Cardiac septum (tissue), 1 donor: Measurements from ENCODE around the gene TNS1. TPM values are rescaled to one million over a fixed set of nuclear protein-coding genes. Genes with fewer than 3 reads are reported as not detected.

Experiments used
- DNase-seq: peaks from one replicate; pipeline ENCODE4 v3.0.0-alpha.2; 2020; ENCODE audit warnings: low spot score
- intact Hi-C: fragments of 100-400 bp; cut with DNase I; formaldehyde crosslinking; loops from one replicate; pipeline ENCODE4 v1.14.0; 2022
- total RNA-seq: library from RNA; stranded (reverse); fragmentation: NEBNext Ultra II Directional; extraction: Animal tissue kit (Norgen Biotek cat#: 25700); gene quantifications from one replicate; pipeline ENCODE4 v1.2.1, GENCODE V29; 2021
- donor health status: DM: no; HTN: no; CAD: no.

The TNS1 gene
- total RNA-seq, 1 donor from 2014 or later = 870 TPM

DNA sequence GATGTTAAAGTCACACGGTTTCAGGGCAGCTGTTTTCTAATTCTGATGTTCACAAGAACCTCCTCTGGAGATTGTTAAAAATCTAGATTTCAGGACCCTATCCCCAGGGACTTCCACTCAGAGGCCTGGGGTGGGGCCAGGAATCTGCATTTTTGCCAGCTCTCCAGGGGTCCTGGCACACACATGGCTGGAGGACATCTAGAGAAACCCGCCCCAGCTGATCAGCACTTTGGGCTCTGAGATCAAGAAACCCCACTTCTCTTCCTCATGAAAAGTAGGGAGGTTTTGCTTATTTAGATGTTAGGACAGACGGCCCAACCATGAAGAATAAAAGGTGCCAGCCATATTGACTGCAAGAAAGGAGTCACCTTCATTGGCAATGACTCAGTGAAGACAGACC lies 148.8 kb downstream of the TNS1 start:
- intact Hi-C loops = no loop called here
- no peak for DNase-seq

DNA sequence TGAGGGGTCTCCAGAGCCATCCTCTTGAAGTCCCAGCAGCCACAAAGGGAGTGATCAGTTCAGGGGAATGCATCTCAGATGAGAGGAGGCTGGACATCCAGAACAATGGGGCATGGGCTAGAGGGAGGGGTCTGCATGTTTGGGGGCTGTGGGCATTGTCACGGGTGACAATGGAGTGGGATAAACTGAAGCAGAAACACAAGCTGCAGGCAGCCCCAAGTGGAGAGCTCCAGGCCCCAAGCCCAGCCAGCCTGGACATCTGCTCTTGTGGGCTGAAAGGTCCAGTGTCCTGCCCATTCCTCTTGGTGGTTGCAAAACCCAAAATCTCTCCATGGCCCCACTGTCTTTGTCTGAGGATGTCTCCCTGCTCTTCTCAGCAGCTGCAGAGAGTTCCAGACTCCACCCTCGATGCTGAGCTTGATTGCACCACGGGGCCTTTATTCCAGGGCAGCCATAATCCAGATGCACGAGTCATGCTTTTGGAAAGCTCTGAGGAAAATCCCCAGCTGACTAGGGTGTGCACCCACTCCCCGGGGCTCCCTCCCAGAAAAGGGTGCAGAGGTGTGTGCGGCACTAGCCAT lies 149.4 kb downstream of the TNS1 start:
- DNase-seq = no peak
- intact Hi-C loops = no loop called here

DNA sequence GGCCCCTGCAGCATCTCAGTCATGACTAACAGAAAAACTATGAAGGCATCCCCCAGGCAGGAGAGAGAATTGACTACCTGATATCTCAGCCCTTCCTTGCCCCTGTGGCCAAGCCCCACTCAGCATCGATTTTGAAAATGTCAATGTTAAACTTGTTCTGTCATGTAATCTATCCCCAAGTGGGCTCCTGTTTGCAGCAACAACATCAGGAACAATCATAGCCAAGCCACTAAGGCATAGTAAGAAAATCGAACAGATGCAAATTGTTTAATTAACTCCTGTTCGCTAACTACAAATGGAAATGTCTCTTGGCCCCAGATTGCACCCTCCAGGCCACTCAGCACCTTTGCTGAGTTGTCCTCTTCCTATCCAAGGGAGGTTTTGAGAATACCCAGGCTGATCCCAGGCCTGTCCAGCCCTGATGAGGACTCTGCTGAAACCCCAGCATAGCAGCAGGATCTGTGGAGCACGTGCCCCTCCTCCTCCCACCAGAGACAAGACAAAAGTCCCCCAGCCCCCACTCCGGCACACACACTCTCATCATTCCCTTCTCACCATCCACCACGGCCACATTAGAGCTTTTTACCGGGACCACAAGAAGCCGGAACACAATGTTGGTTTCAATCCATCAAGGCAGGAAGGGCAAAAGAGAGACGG lies 150.1 kb downstream of the TNS1 start:
- intact Hi-C loops = no loop called here
- no peak for DNase-seq

DNA sequence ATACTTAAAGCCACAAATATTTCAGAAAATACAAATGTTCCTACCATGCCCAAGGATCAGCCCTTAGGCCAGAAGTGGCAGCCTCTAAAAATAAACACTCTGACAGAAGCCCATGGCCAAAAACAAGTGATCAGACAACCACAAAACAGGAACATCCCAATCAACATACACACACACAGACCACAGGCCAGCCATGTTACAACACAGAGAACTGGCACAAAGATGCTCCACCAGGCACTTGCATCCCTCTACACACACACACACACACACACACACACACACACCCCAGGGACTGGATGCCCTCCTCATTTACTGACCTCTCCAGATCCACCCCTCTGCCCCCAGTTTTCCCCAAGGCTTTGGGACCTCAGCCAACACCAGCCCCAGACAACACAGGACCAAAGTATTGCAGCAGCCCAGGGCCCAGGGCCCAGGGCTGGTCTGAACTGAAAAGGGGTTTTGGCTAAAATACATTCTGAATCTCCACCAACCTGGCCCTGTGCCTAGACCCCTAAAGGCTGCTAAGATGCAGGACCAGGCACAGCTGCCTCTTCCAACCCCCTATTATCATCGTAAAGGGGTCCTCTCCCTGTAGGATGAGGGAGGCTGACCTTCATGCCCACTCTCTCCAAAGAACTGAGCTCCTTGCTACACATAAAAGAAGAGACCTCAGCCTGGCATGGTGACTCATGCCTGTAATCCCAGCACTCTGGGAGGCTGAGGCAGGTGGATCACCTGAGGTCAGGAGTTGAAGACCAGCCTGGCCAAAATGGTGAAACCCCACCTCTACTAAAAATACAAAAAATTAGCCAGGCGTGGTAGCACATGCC lies 151.4 kb downstream of the TNS1 start:
- DNase-seq = no peak
- intact Hi-C loops = no loop called here

DNA sequence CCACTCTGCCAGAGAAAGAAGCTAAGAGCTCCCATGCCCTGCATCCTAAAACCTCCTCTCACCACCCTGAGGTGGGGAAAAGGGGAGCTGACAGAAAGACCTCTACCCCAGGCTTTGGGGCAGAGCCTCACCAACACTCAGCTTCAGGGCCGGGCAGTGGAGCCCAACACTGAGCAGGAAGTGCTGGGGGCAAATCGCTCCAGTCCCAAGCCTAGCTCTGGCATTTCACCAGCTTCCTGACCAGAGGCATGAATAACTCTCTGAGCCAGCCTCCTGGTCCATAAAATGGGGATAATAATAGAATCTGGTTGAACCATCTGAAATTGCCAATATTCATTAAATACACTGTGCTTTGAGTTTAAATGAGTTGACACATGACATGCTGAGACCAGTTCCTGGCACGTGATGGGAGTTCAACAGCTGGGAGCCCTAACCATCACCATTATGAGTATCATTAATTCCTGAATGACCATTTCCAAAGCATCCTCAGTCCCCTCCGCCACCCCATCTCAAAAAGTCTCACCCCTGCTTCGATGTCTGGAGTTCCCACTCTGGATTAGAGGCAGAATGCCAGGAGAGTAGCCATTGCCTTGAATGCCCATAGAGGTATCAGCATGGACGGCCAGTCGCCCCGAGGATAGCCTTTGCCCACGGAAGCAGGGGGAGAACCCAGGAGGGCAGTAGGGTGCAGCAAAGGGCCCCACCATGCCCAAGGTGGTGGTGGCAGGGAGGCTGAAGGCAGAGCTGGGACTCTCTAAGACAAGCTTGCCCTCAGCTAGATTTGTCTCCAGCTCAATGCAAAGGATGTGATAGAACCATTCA lies 153.4 kb downstream of the TNS1 start:
- intact Hi-C loops = no loop called here

DNA sequence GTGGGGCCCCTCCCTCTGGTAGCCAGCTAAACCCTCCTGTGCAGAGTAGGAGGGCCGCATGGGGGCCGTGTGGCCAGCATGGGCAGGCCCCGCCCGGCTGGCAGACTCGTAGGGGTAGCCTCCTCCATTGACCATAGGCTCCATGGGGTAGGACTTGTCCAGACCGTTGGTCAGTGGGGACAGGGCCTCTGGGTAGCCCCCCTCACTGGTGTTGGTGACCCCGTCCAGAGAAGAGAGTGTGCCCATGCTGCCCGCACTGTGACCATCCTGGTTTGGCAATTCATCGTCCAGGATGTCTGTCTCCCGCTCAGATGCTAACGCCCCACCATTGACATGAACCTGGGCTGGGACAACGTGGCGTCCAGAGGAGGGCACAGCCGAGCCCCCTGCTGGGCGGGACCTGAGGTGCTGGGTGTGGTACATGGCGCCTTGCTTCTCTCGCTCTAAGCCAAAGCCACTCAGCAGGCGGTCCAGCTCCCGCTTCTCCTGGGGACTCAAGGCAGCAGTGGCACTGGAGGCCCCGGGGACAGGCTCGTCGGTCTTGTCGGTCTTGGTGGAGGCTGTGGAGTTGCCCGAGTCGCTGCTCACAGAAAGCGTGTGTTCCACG lies 154.3 kb downstream of the TNS1 start:
- intact Hi-C loops = no loop called here
- DNase-seq = no peak

More for the DNA sequence above, 153.4 kb downstream of the TNS1 start:
- DNase-seq = no peak

DNA sequence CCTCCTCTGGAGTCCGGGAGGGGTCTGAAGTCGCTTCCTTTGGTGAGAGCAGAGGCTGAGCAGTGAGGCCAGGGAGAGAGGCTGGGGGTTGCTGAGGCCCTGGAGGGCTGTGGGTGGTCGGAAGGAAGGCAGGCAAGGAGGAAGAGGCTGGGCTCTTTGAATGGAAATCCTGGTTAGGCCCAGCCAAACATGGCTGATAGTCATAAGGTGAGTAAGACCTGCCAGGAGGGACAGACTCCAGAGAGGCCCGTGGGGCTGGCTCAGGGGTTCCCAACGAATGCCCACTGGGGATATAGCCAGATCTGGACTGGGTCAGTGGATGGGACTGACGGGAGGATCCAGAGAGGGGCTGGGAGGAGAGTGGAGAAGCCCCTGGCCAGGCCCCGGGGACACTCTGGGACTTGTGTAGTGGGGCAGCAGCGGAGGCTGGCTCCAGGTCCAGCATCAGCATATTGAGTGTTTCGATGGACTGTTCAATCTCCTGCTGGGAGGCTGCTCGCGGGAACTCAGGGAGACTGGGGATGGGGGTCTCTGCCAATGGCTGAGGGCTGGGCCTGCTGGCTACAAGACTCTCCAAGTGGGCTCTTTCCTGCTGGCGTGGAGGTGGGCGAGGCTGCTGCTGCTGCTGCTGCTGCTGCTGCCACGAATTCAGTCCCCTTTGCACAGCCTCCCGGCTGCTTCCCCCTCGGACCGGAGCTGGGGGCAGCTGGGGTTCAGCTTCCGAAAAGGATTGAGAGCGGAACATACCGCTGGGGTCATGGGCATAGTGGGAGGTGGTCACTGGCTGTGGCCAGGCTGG lies 155.0 kb downstream of the TNS1 start:
- intact Hi-C loops = no loop called here
- no peak for DNase-seq

DNA sequence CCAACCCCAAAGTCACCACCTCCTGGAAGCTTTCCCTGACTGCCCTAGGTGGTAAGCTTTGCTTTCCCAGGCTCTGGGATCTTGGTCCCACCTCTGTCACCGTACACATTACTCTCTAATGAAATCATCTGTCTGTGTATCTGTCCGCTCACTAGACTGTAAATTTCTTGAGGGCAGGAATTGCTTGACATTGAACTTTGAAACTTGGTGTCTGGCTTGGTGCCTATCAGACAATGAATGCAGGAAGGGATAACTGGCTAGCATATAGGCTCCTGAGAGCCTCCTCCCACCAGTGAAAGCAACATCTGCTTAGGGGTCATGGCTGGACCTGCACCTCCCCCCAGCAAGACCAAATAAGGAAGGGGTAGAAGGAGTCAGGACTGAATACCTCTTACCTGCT lies 155.7 kb downstream of the TNS1 start:
- DNase-seq = no peak
- intact Hi-C loops = no loop called here

DNA sequence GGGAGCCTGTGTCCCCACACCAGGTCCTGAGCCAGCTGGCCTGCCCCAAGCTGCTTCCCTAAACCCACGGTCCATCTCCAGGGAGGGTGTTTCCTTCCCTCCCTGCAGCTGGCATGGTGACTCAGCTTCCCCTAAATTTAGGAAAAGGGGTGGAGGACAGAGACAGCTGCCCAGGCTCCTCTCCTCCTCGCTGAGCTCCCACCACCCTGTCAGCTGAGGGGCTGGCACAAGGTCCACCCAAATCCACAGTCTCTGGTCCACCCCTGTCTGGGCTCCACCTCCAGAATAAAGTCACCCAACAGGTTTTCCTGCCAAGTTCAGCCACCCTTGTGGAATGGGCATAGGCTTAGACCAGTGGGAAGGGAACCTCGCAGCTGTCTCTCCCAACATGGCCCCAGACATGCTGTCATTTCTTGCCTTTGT lies 156.5 kb downstream of the TNS1 start:
- intact Hi-C loops = no loop called here
- peak; percentile 74 for DNase-seq

DNA sequence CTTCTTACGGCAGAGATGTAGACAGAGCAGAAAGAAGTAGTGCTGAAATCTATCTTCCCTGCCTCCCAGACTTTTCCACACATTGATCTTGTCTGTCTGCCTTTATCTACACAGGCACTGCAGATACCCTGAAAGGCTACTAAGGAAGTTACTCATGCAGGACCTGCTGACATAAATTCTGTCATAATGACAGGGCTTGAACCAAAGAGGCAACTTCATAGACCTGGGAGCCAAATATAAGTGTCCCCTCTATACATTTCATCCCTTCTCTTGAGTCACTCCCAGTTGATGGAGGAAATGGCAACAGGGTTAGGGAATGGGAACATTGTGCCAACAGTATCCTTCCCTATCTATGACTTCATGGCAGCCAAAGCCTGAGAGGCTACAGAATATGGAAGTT lies 157.5 kb downstream of the TNS1 start:
- intact Hi-C loops = no loop called here
- no peak for DNase-seq

DNA sequence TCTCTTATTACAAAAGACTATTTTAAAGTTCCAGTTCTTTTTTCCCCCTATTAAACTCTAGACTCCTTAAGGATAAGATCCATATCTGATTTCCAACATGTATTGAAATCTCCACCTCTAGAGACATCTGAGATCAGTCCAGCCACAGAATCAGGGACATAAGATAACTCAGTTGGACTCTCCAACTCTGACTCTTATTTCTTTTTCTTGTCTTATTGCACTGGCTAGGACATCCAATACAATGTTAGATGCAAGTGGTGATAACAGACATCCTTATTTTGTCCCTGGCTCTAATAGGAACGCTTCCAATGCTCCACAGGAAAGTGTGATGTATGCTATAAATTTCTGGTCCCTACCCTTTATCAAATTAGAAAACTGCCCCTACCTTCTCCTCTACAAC lies 158.1 kb downstream of the TNS1 start:
- DNase-seq = no peak
- intact Hi-C loops = no loop called here

DNA sequence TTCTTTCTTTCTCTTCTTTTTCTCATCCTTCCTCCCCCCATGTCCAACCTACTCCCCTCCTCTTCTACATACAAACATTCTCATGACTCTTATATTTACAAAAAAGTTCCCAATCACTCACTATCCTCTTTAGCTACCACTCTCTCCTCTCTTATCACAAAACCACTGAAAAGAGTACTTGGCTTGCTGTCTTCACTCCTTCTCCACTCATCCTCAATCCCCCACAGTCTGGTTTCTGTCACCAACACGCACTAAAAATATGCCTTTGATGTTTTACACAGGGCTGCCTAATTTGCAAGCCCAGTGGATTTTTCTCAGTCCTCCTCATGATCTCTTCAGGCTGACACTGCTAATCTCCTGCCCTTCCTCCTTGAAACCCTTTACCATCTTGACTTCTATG lies 159.5 kb downstream of the TNS1 start:
- DNase-seq = no peak
- intact Hi-C loops = no loop called here

DNA sequence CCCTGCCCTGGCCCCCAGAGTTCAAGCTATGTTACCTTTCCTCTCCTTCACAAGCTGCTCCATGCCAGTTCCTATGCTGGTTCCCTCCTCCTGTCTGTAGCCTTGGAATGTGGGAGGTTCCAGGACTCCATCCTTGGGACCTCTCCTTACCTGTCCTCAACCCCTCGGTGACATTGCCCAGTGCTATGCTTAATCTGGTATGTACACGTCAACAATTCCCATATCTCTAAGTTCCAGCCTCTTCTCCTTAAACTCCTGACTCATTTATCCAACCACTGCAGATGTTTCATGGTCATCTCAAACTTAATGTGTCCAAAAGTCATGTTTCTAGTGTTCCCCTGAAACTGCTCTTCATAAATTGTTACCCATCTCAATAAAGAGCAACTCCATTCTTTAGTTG lies 160.8 kb downstream of the TNS1 start:
- no peak for DNase-seq
- intact Hi-C loops = no loop called here

DNA sequence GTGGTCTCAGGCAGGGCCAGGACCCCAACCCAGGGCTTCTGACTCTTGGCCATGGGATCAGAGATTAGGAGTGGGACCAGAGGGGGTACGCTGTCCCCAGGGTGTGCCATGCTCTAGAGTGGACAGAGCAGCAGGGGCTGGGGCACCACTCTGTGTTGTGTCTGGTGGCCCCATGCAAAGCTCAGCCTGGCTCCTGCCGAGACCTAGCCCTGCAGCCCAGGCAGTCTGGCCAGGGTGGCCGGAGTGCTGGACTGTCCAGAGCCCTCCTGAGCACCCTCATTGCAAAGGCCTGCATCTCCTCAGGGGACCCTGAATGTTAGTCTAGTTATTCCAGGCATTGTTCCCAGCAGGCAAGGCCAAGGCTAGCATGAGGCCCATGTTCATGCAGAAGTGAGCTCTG lies 162.3 kb downstream of the TNS1 start:
- intact Hi-C loops = no loop called here
- DNase-seq = peak; percentile 68

DNA sequence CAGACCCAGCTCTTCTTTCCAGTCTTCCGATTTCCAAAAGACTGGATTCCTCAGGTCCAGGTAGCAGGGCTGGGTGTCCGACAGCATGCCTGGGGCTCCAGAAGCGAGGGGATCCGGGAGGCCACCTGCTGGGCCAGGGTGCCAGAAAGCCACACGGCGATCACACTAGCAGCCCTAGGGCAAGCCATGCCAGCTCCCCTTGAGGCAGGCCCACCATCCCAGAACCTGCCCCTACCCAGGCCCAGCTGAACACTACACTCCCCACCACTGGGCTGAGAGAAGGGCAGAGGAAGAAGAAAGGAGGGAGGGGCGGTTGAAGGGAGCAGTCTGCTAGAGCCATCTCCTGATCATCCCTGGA lies 163.1 kb downstream of the TNS1 start:
- no peak for DNase-seq
- intact Hi-C loops = no loop called here

DNA sequence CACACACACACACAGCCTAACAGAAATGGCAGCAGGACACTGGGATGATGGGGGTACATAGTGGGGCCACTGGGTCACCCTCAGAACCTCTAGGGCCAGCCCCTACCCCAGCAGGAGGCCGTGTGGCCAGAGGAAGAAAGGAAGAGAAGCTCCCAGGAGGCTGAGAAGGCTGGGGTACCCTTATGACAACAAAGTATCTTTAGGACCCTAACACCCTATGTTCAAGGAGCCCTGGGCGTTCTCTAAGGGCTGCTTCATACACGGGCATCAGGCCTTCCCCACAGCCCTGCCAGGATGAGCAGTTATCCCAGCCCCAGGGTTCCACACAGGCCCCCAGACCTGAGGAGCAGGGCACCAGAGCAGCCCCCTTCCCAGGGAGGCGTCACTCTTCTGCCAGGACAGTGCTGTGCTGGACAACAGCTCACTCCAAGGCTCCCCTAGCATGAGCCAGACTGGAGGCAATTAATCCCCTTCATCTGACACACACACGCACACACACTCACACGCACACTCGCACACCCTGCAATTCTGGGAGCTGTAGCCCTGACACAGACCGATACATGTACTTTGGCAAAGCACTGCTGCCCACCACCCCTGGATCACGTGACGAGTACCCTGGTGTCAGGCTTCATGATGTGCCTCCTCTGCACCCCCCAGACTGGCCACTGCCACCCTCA lies 163.6 kb downstream of the TNS1 start:
- no peak for DNase-seq
- intact Hi-C loops = no loop called here

DNA sequence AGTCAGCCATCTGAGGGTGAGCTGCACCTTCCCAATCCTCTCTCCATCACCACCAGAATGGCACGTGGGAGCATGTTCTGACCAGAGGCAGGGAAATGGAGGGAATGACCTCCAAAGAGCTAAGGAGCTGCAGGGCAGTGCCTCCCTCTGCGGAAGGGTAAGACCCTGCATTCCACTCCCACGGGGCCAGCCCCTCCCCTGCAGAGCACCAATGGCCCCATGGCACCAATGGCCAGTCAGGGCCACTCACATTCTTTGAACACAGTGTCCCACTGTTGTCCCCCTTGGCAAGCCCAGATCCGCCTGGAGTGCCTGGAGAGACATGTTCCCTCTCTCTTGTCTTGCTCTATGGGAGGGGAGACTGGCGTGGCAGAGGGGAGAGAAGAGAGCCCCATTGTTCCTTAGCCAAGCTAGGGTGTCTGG lies 164.4 kb downstream of the TNS1 start:
- DNase-seq = no peak
- intact Hi-C loops = no loop called here

DNA sequence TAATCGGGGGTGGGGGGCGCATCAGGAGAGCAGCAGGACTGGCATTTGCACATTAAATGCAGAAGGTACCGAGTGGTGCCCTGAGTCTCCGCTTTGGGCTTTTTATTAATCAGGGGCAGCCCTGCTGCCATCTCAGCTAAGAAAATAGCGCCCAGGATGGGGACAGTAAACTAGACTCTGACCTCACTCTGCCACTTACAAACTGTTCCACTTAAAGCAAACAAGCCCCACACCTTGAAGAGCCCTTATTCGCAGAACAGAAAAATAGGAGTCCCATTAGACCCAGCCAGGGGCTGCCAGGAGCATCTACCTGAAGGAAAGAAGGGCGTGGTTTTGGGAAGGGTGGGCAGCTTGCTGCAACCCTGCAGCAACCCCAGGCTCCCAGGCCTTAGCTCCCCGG lies 165.3 kb downstream of the TNS1 start:
- intact Hi-C loops = loop anchor here (2.0 kb wide), 1 partner anchor 19 kb away; no protein-coding TSS in a partner anchor
- DNase-seq = no peak
